HCT116 (cell line): Measurements from ENCODE around the gene SPRED2. TPM values are rescaled to one million over a fixed set of nuclear protein-coding genes. Genes with fewer than 3 reads are reported as not detected.

ENCODE experiments used
- ATAC-seq: fragments of 200-7000 bp; cut with Tn5 transposase; 2 replicates; pipeline ENCODE4 v1.9.1; 2020; ENCODE audit warnings: mild to moderate bottlenecking, moderate library complexity
- BruUV-seq: library from RNA; stranded (reverse); fragments of 400-500 nt; replicated peaks from 2 replicates; lab custom pipeline; 2021; lab: Mats Ljungman, UMichigan
- CTCF ChIA-PET: fragments of 300-600 bp; sonication (Branson Sonifier 250); formaldehyde crosslinking; loops from one replicate; lab custom pipeline; 2021; ENCODE audit warnings: antibody characterized with exemption; lab: Charles Lee
- POLR2A ChIA-PET: fragments of 300-600, 350-600 bp; sonication (Branson Sonifier 250); formaldehyde crosslinking; loops from one replicate; lab custom pipeline; 2021; ENCODE audit warnings: antibody characterized with exemption; lab: Charles Lee
- RAD21 ChIA-PET, 2 experiments: fragments of 300-600 bp; sonication (Branson Sonifier 250); formaldehyde crosslinking; loops; one replicate each; lab custom pipeline; 2023; ENCODE audit warnings: low total read pairs in 2 of 2; ENCODE audit not compliant: uncharacterized antibody in 2 of 2, unreplicated experiment in 2 of 2, low non-redundant PET in 1 of 2; lab: Charles Lee
- DNase-seq: peaks from one replicate; pipeline ENCODE4 v3.0.0-alpha.2; 2010; ENCODE audit warnings: low read depth, low spot score
- H2AFZ ChIP-seq: fragments of 200-600 bp; shearing (Covaris generic), sonication (generic); 2 replicates; pipeline ENCODE4 v1.6.1; 2017; ENCODE audit warnings: low read depth, mixed run types, mixed read lengths, antibody characterized with exemption, low read length; ENCODE audit not compliant: poor library complexity, severe bottlenecking
- H3K27ac ChIP-seq: 2 replicates; pipeline ENCODE4 v1.5.1; 2012; ENCODE audit warnings: low read depth, low read length
- H3K27me3 ChIP-seq: fragments of 200-600 bp; sonication (generic); 2 replicates; pipeline ENCODE4 v1.6.1; 2016; ENCODE audit warnings: mixed run types, low read length, mixed read lengths; ENCODE audit not compliant: insufficient read depth
- H3K36me3 ChIP-seq, 2 experiments: fragments of 200-500 bp in 1 of 2; fragments of 200-600 bp in 1 of 2; sonication (Bioruptor generic) in 1 of 2; sonication (generic) in 1 of 2; 2 replicates each; pipeline versions ENCODE4 v1.5.1 to v1.6.1; 2014 to 2016; ENCODE audit warnings: low read length in 2 of 2, inconsistent platforms in 1 of 2, mixed read lengths in 1 of 2, mixed run types in 1 of 2; ENCODE audit not compliant: insufficient read depth in 2 of 2, control insufficient read depth in 1 of 2
- H3K4me1 ChIP-seq, 2 experiments: fragments of 200-600 bp in 1 of 2; sonication (generic) in 1 of 2; 2 replicates each; pipeline versions ENCODE4 v1.5.1 to v1.6.1; 2012 to 2017; ENCODE audit warnings: low read length in 2 of 2, inconsistent platforms in 1 of 2, mild to moderate bottlenecking in 1 of 2, mixed read lengths in 1 of 2, mixed run types in 1 of 2, moderate library complexity in 1 of 2; ENCODE audit not compliant: insufficient read depth in 2 of 2, control insufficient read depth in 1 of 2
- H3K4me2 ChIP-seq: fragments of 200-600 bp; sonication (generic); 2 replicates; pipeline ENCODE4 v1.6.1; 2017; ENCODE audit warnings: mixed run types, low read length, mixed read lengths
- H3K4me3 ChIP-seq, 2 experiments: fragments of 200-600 bp in 1 of 2; sonication (generic) in 1 of 2; replicated peaks in 1 of 2; 2 replicates each; pipeline ENCODE4 v1.5.1; 2011 to 2016; ENCODE audit warnings: low read length in 2 of 2, control low read depth in 1 of 2, low read depth in 1 of 2, mild to moderate bottlenecking in 1 of 2, mixed read lengths in 1 of 2, mixed run types in 1 of 2
- H3K79me2 ChIP-seq: fragments of 200-600 bp; sonication (generic); 2 replicates; pipeline ENCODE4 v1.6.1; 2017; ENCODE audit warnings: mild to moderate bottlenecking, mixed run types, low read length, moderate library complexity, mixed read lengths; ENCODE audit not compliant: insufficient read depth
- H3K9ac ChIP-seq: fragments of 200-600 bp; sonication (generic); 2 replicates; pipeline ENCODE4 v1.6.1; 2016; ENCODE audit warnings: low read length, mixed read lengths
- H3K9me2 ChIP-seq: fragments of 200-600 bp; sonication (generic), shearing (Covaris generic); 2 replicates; pipeline ENCODE4 v1.6.1; 2017; ENCODE audit warnings: mixed run types, mild to moderate bottlenecking, moderate library complexity; ENCODE audit not compliant: insufficient read depth
- H3K9me3 ChIP-seq, 2 experiments: fragments of 200-500 bp in 1 of 2; fragments of 200-600 bp in 1 of 2; sonication (Bioruptor generic) in 1 of 2; sonication (generic) in 1 of 2; 2 replicates each; pipeline ENCODE4 v1.6.1; 2014 to 2017; ENCODE audit warnings: low read length in 2 of 2, mixed read lengths in 2 of 2, inconsistent platforms in 1 of 2, low read depth in 1 of 2, mild to moderate bottlenecking in 1 of 2, mixed run types in 1 of 2, moderate library complexity in 1 of 2; ENCODE audit not compliant: control insufficient read depth in 1 of 2, insufficient read depth in 1 of 2
- H4K20me1 ChIP-seq: fragments of 200-600 bp; sonication (generic), shearing (Covaris generic); 2 replicates; pipeline ENCODE4 v1.6.1; 2017; ENCODE audit warnings: mixed run types, mild to moderate bottlenecking, moderate library complexity; ENCODE audit not compliant: insufficient read depth
- CBX3 ChIP-seq: IDR thresholded peaks from 2 replicates; pipeline ENCODE4 v1.6.1; 2012; ENCODE audit warnings: low read depth
- ELF1 ChIP-seq: IDR thresholded peaks from 2 replicates; pipeline ENCODE4 v1.6.1; 2012; ENCODE audit warnings: low read depth, borderline replicate concordance
- EZH2 ChIP-seq: fragments of 200-600 bp; sonication (generic); IDR thresholded peaks from 2 replicates; pipeline ENCODE4 v1.6.1; 2017; ENCODE audit warnings: antibody characterized with exemption, mixed run types
- FOSL1 ChIP-seq: IDR thresholded peaks from 2 replicates; pipeline ENCODE4 v1.6.1; 2012; ENCODE audit warnings: low read depth
- POLR2A ChIP-seq: IDR thresholded peaks from 2 replicates; pipeline ENCODE4 v1.7.0; 2011; ENCODE audit warnings: borderline replicate concordance; ENCODE audit not compliant: insufficient read depth, insufficient read length; ENCODE audit errors: extremely low read depth
- TCF7L2 ChIP-seq: IDR thresholded peaks from 2 replicates; pipeline ENCODE4 v1.7.0; 2011; ENCODE audit warnings: borderline replicate concordance, inconsistent platforms; ENCODE audit not compliant: insufficient read depth, insufficient read length; ENCODE audit errors: extremely low read depth
- YY1 ChIP-seq: IDR thresholded peaks from 2 replicates; pipeline ENCODE4 v1.6.1; 2011; ENCODE audit warnings: low read length, low read depth, moderate library complexity, mild to moderate bottlenecking; ENCODE audit not compliant: insufficient replicate concordance; ENCODE audit errors: extremely low read depth
- ZBTB33 ChIP-seq: IDR thresholded peaks from 2 replicates; pipeline ENCODE4 v1.6.1; 2011; ENCODE audit warnings: mild to moderate bottlenecking, low read length, moderate library complexity; ENCODE audit not compliant: insufficient replicate concordance; ENCODE audit errors: extremely low read depth
- ZFX ChIP-seq: fragments of 450-650 bp; IDR thresholded peaks from 2 replicates; pipeline ENCODE4 v1.6.1; 2017
- intact Hi-C: fragments of 100-400 bp; cut with micrococcal nuclease; formaldehyde crosslinking; loops from 2 replicates; pipeline ENCODE4 v1.10.0; 2022
- total RNA-seq: library from RNA; stranded (reverse); gene quantifications from one replicate; pipeline ENCODE4 v1.2.1, GENCODE V29; 2021; ENCODE audit not compliant: unreplicated experiment

SPRED2 gene
- total RNA-seq, 1 experiment from 2014 or later = 62.6 TPM

DNA sequence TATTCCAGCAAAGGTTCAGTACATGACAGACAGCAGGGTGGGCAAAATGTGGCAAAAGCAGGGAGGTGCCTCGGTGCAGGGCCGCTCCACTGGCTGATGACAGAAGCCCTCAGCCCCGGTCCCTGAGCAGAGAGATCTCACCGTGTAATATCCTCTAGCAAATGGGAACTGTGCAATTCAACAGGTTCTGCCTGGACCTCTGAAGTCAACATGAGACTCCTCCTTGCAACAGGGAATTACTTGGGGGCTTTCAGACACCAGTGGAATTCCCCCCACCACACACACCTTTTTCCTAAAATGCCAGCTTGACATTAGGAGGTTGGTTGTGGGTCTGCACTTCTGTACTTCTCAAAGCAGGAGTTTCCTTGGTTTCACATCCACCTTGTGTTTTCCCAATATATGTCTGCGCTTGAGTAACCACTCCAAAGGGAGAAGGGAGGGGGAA is 50.8 kb downstream of the SPRED2 start:
- TF ChIP-seq ZFX (no peak), ZBTB33 (no peak), YY1 (no peak), ELF1 (no peak), EZH2 (no peak), TCF7L2 (no peak), POLR2A (no peak)
- Histone ChIP-seq H3K9ac (peak overlapping the region; percentile 61; the same call in 1 of the 2 replicates), H3K79me2 (peaks cover 86% of the 10 kb centered on the region), H3K36me3 (no peaks in the 10 kb centered on the region), H4K20me1 (no peaks in the 10 kb centered on the region), H3K4me2 (peak overlapping the region; percentile 81), H3K9me3 (no peaks in the 10 kb centered on the region), H2AFZ (no peak overlapping the region), H3K27ac (no peak overlapping the region; the same call in 1 of the 2 replicates), H3K4me1 (peaks cover 91 to 97% of the 10 kb centered on the region in 2 experiments), H3K4me3 (no peak overlapping the region), H3K27me3 (no peaks in the 10 kb centered on the region), H3K9me2 (no peaks in the 10 kb centered on the region)
- POLR2A ChIA-PET = interaction anchor here (0.6 kb wide), 1 partner anchor 137 kb away, joined by 3 read pairs; no protein-coding TSS in a partner anchor
- no TSS peak for BruUV-seq
- intact Hi-C loops = loop anchor here (2.0 kb wide), 1 partner anchor 171 kb away; no protein-coding TSS in a partner anchor
- RAD21 ChIA-PET = no interaction called here
- DNase-seq = no peak
- ATAC-seq = no peak
- CTCF ChIA-PET = no interaction called here

- Histone ChIP-seq H3K4me3 (peak overlapping the region in 1 of 2 experiments; percentile 39; a peak in 2 of 4 replicates), H4K20me1 (no peaks in the 10 kb centered on the region), H3K27ac (no peak overlapping the region), H3K27me3 (no peaks in the 10 kb centered on the region), H3K9ac (no peak overlapping the region), H3K9me3 (no peaks in the 10 kb centered on the region), H3K79me2 (peaks cover 88% of the 10 kb centered on the region), H2AFZ (no peak overlapping the region), H3K4me1 (peaks cover 79 to 83% of the 10 kb centered on the region in 2 experiments), H3K4me2 (peak overlapping the region; percentile 73), H3K36me3 (no peaks in the 10 kb centered on the region), H3K9me2 (no peaks in the 10 kb centered on the region)
- POLR2A ChIA-PET = interaction anchor here (1.3 kb wide), 1 partner anchor 12 kb away, joined by 3 read pairs; no protein-coding TSS in a partner anchor
- intact Hi-C loops = no loop called here
- ATAC-seq (no peak), DNase-seq (no peak)
- RAD21 ChIA-PET = no interaction called here
- TF ChIP-seq CBX3 = no peak
- 0 out of 2 replicates have a peak, but pooled peaks have one; percentile 38 for TF ChIP-seq FOSL1
- no TSS peak for BruUV-seq
- CTCF ChIA-PET = no interaction called here
Measured at GRCh38 chr2:65380255-65380654, 52.1 kb downstream of the SPRED2 start.
